Transverse colon (tissue), 4 donors: ENCODE measurements around the gene FOXG1. TPM values are rescaled to one million over a fixed set of nuclear protein-coding genes. Genes with fewer than 3 reads are reported as not detected.

Experiments used
- DNase-seq: peaks from one replicate; pipeline ENCODE4 v3.0.0-alpha.2; 2019
- H3K27ac ChIP-seq, 4 donors: fragments of 200-600 bp; sonication (generic); 2 replicates each; pipeline ENCODE4 v1.5.1; 2016 to 2018; ENCODE audit warnings: inconsistent platforms in 4 of 4
- H3K27me3 ChIP-seq: fragments of 200-600 bp; sonication (generic); 2 replicates; pipeline ENCODE4 v1.5.1; 2017; ENCODE audit warnings: inconsistent platforms
- H3K36me3 ChIP-seq, 4 donors: fragments of 200-600 bp; sonication (generic); 2 replicates each; pipeline ENCODE4 v1.5.1; 2017 to 2019; ENCODE audit warnings: inconsistent platforms in 4 of 4
- H3K4me1 ChIP-seq, 4 donors: fragments of 200-600 bp; sonication (generic); 2 replicates each; pipeline ENCODE4 v1.5.1; 2017 to 2020; ENCODE audit warnings: inconsistent platforms in 4 of 4
- H3K4me3 ChIP-seq, 4 donors: fragments of 200-600 bp; sonication (generic); 1 replicate in 1 of 4; 2 replicates in 3 of 4; pipeline versions ENCODE4 v1.5.1 to v1.6.1; 2017 to 2019; ENCODE audit warnings: inconsistent platforms in 4 of 4
- H3K9me3 ChIP-seq, 2 donors: fragments of 200-600 bp; sonication (generic); 2 replicates each; pipeline ENCODE4 v1.5.1; 2017 to 2019; ENCODE audit warnings: inconsistent platforms in 2 of 2
- EP300 ChIP-seq: sonication (generic); formaldehyde crosslinking; IDR thresholded peaks from one replicate; pipeline ENCODE4 v1.6.1; 2017; ENCODE audit warnings: antibody characterized with exemption, low read depth
- POLR2A ChIP-seq: fragments of 450-650 bp; IDR thresholded peaks from one replicate; pipeline ENCODE4 v1.6.1; 2016; ENCODE audit warnings: antibody characterized with exemption, mild to moderate bottlenecking, moderate library complexity
- POLR2AphosphoS5 ChIP-seq, 3 donors: sonication (generic); formaldehyde crosslinking; IDR thresholded peaks; one replicate each; pipeline ENCODE4 v1.6.1; 2016; ENCODE audit warnings: antibody characterized with exemption in 3 of 3
- WGBS, 2 donors: methylation state at CpG; one replicate each; pipeline ENCODE4 v1.1.5; 2018; ENCODE audit warnings: low coverage in 1 of 2; 5-methylcytosine and 5-hydroxymethylcytosine counted together
- in situ Hi-C, 4 donors: fragments of 200-750 bp; cut with MboI; loops; one replicate each; pipeline versions ENCODE4 v1.15.0 to v1.15.1; 2017; ENCODE audit warnings: low sequenced_read_pairs in 3 of 4, low pct_ligation_motif_present in 1 of 4, low pct_unique_long_range_greater_than_20kb in 1 of 4
- intact Hi-C: fragments of 100-400 bp; cut with DNase I; formaldehyde crosslinking; loops from one replicate; pipeline ENCODE4 v1.15.1; 2023; ENCODE audit warnings: low total_unique reads
- total RNA-seq, 4 donors: library from RNA; depleted of rRNA; stranded (reverse); fragments of >200 nt; gene quantifications; one replicate each; pipeline ENCODE4 v1.1.0, GENCODE V29; 2016
- TF ChIP-seq, protein P1 (sequence below), 5 experiments: fragments of 200-600 bp in 3 of 5; fragments of 450-650 bp in 2 of 5; sonication (generic) in 3 of 5; IDR thresholded peaks; 1 replicate in 2 of 5; 2 replicates in 3 of 5; pipeline ENCODE4 v1.5.1; 2016 to 2017; ENCODE audit warnings: antibody characterized with exemption in 5 of 5, inconsistent platforms in 3 of 5, mild to moderate bottlenecking in 2 of 5, moderate library complexity in 1 of 5

FOXG1 gene
- total RNA-seq, 4 donors from 2014 or later: not detected

DNA sequence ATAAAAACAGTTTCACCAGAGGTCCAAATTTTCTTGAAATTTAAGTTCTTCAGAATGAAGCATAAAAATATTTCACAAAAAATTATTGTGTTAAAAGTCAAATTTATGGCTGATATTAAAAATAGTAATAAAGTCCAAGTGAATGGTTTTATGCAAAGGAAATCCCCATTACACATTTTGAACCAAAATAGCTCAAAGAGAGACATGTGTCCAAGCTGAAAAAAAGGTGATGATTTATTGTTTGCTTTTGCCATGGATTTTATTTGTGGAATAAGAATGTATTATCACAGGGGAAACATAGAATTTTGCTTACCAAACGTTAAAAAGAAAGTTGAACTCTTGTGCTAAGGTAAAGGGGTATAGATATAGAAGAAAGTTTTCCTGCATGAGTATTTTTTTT, 4.6 kb downstream of the FOXG1 start:
- no peak overlapping the region for H3K27ac ChIP-seq
- H3K4me3 ChIP-seq: no peak overlapping the region
- 4 to 9% methylated on average over 1 of the region's 1 CpG for WGBS, 2 donors
- intact Hi-C loops (no loop called here), in situ Hi-C loops (loop anchor here in 3 of 4 donors (25.0 kb wide), 2 partner anchors 766 to 1441 kb away; no protein-coding TSS in a partner anchor)
- no peak for DNase-seq
- TF ChIP-seq EP300: no peak
- TF ChIP-seq POLR2A: no peak
- no peak for TF ChIP-seq POLR2AphosphoS5 (IDR thresholded peaks at IDR 0.05)
- TF ChIP-seq, protein P1, sequence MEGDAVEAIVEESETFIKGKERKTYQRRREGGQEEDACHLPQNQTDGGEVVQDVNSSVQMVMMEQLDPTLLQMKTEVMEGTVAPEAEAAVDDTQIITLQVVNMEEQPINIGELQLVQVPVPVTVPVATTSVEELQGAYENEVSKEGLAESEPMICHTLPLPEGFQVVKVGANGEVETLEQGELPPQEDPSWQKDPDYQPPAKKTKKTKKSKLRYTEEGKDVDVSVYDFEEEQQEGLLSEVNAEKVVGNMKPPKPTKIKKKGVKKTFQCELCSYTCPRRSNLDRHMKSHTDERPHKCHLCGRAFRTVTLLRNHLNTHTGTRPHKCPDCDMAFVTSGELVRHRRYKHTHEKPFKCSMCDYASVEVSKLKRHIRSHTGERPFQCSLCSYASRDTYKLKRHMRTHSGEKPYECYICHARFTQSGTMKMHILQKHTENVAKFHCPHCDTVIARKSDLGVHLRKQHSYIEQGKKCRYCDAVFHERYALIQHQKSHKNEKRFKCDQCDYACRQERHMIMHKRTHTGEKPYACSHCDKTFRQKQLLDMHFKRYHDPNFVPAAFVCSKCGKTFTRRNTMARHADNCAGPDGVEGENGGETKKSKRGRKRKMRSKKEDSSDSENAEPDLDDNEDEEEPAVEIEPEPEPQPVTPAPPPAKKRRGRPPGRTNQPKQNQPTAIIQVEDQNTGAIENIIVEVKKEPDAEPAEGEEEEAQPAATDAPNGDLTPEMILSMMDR (IDR thresholded peaks at IDR 0.05): no peak
- peaks cover 96% of the 10 kb centered on the region for H3K27me3 ChIP-seq
- peaks cover 0 to 7% (median 6%) of the 10 kb centered on the region in 4 donors for H3K4me1 ChIP-seq
- H3K9me3 ChIP-seq: no peaks in the 10 kb centered on the region
- H3K36me3 ChIP-seq: no peaks in the 10 kb centered on the region

DNA sequence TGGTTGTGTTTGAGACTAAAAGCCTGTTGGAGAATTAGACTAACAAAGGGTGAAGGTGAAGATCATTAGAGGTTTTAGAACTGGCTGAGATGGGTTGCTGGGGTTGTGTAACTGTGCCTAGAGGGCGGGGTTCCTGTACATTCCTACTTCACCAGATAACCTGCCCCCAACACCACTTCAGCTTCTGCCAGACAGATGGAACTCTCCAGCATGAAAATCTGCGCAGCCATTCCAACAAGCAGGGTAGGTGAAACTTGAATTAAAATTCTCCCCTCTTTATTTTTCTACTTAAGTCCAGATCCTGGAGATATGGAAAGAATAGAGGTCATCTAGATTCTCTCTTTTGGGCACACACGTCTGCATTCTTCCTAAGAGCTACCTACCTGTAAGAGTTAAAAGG, 6.0 kb downstream of the FOXG1 start:
- in situ Hi-C loops (loop anchor here in 3 of 4 donors (25.0 kb wide), 2 partner anchors 765 to 1440 kb away; no protein-coding TSS in a partner anchor), intact Hi-C loops (no loop called here)
- TF ChIP-seq POLR2A: no peak
- no peak for TF ChIP-seq EP300
- TF ChIP-seq, protein P1 (IDR thresholded peaks at IDR 0.05): no peak
- no peak for TF ChIP-seq POLR2AphosphoS5 (IDR thresholded peaks at IDR 0.05)
- Histone ChIP-seq H3K4me1 (no peaks in the 10 kb centered on the region), H3K27me3 (peaks cover 100% of the 10 kb centered on the region), H3K27ac (no peak overlapping the region), H3K36me3 (no peaks in the 10 kb centered on the region), H3K4me3 (no peak overlapping the region), H3K9me3 (no peaks in the 10 kb centered on the region)
- 18 to 20% methylated on average over 3 of the region's 3 CpGs for WGBS, 2 donors
- no peak for DNase-seq

DNA sequence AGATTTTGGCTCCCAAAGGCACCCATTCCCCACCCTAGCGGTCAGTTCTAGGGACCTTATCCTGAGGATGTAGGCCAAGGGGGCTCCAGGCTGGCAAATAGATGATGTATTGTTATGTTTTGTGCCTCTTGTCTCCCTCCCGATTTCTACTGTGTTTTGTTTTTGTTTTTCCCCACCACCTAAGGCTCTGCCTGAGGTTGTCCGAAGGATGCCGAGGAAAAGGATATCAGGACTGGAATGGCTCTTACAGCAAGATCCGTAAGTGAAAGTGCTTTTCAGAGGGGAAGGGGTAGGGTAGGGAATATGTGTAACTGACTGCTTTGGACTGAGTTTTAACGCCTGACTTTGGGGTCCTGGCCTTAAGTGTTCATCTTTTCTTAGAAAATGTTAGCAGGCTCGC, 6.6 kb downstream of the FOXG1 start:
- Histone ChIP-seq H3K27me3 (peaks cover 100% of the 10 kb centered on the region), H3K4me1 (no peaks in the 10 kb centered on the region), H3K9me3 (no peaks in the 10 kb centered on the region), H3K4me3 (no peak overlapping the region), H3K27ac (no peak overlapping the region), H3K36me3 (no peaks in the 10 kb centered on the region)
- TF ChIP-seq POLR2AphosphoS5 (IDR thresholded peaks at IDR 0.05): no peak
- no peak for TF ChIP-seq EP300
- TF ChIP-seq, protein P1 (IDR thresholded peaks at IDR 0.05): no peak
- TF ChIP-seq POLR2A: no peak
- intact Hi-C loops (no loop called here), in situ Hi-C loops (loop anchor here in 3 of 4 donors (25.0 kb wide), 2 partner anchors 764 to 1439 kb away; no protein-coding TSS in a partner anchor)
- whole genome bisulfite sequencing, 2 donors: 12 to 18% methylated on average over 6 to 7 of the region's 7 CpGs
- DNase-seq: no peak

DNA sequence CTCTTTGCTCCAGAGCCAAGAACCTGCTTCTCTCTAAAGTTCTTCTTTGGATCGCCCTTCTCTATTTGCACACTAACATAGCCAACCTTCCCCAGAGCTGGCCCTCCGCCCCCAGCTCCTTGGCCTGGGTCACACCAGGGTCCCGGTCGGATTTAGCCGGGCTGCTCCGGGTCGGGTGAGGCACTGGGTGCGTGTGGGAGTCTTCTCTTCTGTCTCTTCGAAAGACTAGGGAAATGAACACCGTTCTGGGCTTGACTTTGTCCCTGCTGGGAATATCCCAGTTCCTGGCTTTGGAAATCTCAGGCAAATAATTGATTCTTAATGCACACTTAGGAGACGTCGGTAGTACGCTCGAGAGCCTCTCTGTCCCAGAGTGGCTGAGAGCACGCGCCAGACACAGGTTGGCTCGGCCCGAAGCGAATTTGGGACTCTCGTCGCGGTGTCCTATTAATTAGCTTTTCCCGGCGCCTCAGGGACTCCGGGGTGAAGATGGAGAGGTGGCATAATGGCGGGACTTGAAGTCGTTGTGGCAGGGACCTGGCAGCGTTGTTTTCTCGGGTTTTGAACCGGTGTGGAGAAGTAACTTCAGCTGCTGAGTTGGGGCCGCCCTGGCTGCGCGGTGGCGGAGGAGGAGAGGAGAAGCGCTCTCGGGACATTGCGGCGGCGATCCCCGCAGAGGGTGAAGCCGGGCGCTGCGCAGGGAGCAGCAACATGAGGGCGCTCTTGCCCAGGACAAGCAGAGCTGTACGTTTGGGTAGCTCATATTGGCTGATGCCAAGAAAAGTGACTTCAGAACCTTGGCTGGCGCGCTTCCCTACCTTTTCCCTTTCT, 7.5 kb downstream of the FOXG1 start:
- in situ Hi-C loops (loop anchor here in 3 of 4 donors (25.0 kb wide), 2 partner anchors 763 to 1438 kb away; no protein-coding TSS in a partner anchor), intact Hi-C loops (no loop called here)
- Histone ChIP-seq H3K36me3 (no peaks in the 10 kb centered on the region), H3K4me1 (no peaks in the 10 kb centered on the region), H3K4me3 (no peak overlapping the region), H3K9me3 (no peaks in the 10 kb centered on the region), H3K27me3 (peaks cover 100% of the 10 kb centered on the region), H3K27ac (no peak overlapping the region)
- TF ChIP-seq, protein P1 (IDR thresholded peaks at IDR 0.05): no peak
- no peak for TF ChIP-seq EP300
- TF ChIP-seq POLR2AphosphoS5 (IDR thresholded peaks at IDR 0.05): no peak
- no peak for TF ChIP-seq POLR2A
- DNase-seq: no peak
- 15 to 25% methylated on average over 6 to 47 of the region's 47 CpGs for WGBS, 2 donors
